ENCODE data around the gene PTPRG.
A peak's percentile ranks its signal among the peaks of the same experiment; 100 is the strongest.

The PTPRG gene

DNA sequence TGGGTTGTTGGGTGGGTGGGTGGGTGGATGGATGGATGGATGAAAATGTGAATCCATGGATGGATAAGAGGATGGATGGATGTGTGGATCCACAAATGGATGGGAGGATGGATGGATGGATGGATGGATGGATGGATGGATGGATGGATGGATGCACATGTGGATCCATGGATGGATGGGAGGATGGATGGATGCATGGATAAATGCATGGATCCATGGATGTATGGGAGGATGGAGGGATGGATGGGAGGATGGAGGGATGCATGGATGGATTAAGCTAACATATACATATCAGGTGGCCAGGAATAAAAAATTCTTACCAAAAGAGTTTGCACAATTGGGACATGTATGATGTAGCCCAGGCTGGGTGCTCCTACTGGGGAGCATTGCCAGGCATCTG lies 616.7 kb downstream of the PTPRG start:
- no peak for FAIRE-seq

DNA sequence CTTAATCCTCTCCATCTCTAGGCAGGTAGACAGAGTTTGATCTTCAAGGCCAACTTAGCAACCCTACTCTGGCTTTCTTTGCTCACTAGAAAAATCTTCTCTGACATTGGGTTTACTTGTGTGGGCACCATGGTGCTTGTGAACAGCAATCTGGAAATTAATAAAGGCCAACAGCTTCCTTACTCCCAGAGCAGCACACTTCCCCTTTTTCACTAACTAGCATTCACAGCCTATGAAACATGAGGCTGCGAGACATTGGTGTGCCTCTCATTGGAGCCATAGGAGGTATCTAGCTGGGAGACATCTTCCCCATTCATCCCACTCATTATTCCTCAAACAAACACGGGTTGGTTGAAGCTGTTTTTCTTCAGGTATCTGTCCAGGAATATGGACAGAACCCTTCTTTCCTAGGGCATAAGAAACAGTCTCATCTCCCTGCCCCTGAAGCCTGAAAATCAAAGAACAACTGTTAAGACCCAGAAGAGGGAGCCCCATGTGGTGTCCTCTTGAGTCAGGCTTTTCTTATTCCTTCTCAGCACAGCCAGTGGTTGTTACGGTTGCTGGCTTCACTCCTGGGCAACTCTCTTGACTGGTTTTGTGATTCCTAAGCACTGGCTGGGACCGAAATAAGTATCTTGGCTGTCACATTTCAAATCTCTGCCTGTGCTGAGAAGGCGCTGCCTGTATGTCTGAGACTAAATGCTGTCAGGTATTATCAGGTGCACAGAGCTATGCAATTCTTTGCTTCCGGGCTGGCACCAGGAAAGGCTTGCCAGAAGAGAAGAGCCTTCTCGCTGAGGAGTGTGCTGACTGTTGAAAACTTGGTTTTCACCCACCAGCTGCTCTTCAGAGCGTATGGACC lies 617.6 kb downstream of the PTPRG start:
- FAIRE-seq: no peak

DNA sequence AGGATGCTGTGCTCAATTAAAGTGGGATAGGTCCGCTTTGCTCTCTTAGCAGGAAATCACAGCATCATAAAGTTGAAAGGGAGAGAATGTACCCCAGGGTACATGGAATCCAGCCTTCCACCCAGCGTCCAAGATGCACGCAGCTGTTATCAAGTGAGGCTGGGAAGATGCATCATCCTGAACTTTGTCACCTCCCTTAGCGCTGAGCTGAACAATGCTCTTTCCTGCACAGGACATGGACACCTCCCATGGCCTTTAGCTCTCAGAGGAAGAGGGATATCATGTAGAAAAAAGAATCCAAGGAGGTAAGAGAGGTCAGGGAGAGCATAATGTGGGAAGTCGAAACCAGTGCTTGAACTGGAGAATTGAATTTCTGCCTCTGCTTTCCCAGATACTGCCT lies 619.1 kb downstream of the PTPRG start:
- FAIRE-seq: no peak

DNA sequence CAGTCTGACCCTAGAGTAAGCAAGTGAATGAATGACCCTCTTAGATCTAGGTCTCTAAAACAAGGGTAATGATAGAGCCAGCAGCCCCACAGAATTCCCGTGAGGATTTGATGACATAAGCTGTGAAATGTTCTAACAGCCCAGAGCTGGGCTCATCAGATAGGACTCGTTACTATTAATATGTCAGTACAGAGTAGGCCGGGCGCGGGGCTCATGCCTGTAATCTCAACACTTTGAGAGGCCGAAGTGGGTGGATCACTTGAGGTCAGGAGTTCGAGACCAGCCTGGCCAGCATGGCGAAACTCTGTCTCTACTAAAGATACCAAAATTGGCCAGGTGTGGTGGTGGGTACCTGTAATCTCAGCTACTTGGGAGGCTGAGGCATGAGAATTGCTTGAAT lies 621.7 kb downstream of the PTPRG start:
- no peak for FAIRE-seq

DNA sequence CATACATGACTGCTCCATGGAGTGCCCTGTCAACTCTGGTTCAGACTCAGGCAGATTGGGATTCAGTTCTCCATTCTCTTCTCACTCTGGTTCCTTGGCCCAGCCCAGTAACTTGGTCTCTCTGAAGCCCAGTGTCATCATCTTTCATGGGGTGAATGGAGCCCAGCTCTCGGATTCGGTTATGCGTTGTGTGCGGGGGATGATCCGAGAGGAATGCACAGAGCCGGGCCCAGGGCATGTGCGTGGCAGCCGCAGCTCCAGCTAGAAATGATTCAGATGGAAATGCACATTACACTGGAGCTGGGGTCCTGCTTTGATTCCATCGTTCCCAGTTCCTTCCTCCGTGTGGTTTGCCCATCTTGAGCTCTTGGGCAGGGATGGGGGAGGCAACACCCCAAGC lies 622.6 kb downstream of the PTPRG start:
- FAIRE-seq: no peak

DNA sequence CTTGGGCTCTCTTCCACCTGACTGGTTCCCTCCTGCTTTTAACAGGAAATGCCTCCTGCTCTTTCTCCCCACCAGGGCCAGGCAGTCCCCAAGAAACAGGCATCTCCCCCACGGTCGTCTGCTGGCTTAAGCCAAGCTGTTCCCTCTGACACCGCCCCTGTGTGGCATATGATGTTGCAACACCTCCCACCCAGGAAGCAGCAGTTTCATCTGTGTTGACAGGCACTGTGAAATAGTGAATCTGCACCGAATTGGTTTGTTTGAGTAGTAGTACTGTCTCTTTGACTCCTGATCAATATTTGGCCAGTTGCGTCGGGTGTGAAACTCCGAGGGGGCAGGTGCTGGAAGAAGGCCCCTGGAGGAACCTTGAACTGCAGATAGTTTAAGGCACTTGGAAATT lies 623.2 kb downstream of the PTPRG start:
- FAIRE-seq: no peak

DNA sequence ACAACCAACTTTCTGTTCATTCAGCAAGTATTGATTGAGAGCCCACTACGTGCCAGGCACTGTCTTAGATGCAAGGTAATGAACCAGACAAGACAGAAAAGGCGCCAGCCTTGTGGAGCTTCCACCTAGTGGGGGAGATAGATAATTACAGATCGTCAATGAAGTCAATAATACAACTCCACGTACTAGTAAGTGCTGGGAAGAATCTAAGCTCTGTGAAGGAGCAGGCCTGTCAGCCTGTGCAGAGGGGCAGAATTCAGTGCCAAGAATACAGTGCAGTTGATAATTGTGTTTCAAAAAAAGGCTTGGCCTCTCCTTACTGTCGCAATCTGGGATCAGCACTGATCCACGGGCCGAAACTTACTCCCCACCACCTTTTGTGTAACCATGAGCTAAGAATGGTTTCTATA lies 625.7 kb downstream of the PTPRG start:
- no peak for FAIRE-seq

DNA sequence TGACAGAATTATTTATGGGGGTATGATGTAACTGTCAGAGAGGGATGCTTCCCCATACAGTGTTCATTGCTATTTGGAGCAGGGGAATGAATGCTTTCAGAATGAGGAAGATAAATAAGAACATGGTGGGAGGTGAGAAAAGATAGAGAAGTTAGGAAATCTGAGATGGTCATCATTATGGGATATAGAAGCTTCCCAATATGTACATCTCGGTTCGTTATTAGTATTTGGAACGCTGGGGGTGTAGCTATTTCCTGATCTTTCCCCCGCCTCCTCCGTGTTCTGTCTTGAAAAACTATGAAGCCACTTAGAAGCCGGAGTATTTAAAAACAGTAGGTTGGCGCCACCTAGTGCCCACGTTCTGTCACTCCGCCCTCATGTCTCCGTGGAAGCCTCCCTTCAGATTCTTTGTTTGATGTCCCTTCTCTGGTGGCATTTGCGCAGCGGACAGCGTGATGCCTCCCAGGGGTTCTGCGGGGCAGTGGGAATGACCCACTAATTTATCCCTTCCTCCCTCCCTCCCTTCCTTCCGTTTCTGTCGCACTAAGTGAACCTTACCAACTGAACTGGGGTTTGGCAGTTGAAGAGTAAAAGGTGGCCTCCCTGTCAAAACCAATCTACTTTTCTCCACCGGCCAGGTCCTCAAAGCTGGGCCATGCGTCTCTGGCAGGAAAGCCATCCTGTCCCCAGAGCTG lies 627.5 kb downstream of the PTPRG start:
- peak; percentile 91 for FAIRE-seq

DNA sequence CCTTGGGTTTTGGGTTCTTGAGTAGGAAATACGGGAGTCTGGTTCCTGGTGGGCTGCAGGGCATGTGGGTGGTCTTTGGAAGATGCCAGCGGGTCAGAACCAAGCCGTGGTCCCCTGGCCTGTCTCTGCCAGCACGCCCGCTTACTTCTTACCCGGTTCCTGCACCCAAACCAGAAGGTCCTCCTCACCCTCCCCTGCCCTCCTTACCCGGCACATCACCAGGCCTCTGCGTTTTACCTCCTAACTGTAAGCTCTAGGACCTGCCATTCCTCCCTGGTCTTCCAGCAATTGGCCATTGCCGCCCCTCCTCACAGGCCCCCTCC lies 628.0 kb downstream of the PTPRG start:
- FAIRE-seq: no peak

DNA sequence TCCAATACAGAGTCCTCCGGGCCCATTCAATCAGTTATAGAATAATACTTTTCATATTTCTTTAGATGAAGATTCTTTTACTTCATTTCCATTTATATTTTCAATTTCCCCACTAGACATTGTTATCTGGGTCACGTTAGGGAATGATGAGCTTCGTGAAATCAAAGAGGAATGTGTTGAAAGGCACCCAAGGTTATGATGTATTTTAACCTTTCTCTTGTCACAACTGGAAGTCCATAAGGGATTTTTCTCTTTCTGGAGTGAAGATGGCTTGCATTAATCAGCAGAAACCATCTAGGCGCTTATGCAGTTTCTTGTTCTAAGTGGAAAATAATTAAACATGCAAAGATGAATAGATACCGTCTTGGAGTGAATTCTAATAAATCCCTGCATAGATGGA lies 631.5 kb downstream of the PTPRG start:
- FAIRE-seq: no peak

DNA sequence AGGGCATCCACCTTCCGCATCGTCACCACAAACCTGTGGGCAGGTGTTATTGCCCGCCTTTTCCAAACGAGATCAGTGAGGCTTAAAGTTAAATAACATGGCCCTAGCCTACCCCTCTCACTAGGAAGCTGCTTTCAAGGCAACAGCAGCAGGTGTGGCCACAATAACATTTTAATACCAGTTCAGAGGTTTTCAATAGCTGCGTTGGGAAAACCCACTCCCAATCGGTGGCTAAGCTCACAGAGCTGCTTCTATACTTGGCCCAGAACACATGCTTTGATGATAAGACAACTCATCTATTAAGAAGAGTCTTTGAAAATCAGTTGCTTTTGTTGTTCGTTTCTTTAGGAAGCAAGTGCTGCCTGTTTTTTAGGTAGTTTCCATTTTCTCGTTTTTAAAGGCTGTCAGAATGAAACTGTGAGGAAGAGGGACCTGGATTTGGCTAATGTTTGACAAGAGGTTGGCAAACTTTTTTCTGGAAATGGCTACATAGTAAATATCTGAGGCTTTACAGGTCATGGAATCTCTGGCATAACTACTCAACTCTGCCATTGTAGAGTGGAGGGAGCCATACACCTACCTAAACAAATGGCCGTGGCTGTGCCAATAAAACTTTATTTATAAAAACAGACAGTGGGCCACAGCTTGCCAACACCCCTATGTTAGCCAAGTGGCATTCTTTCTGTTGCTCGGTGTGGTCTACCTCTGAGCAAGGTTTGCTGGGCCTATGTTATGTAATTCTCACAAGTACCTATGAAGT lies 632.4 kb downstream of the PTPRG start:
- no peak for FAIRE-seq

DNA sequence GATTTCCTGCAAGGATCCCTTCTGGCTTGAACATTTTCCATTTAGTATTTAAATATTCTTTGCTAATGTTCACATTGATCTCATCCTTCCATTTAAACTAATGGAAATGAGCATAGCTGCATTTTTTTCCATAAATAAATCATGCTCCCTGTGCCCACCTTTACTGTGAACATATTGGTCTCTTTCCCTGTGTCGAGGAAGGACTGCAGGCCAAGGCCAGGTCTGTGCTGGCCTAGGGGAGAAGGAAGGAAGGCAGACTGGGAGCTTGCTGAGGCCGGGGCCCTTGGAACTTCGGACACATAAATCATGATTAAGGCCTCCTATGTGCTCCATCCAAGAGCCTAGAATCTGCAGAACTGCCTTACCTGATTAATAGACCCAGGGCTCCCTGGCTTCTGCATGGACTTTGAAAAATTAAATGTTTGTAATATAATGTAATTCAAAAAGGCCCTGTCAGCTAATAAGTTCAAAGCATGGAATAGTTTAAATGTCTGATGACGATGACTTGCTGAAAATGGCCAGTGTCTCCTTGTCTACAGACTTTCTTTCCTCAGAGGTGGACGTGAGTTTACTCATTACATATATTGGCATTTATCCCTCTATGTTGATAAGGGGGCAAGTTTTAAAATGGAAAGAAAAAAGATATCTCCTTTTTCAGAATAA lies 636.1 kb downstream of the PTPRG start:
- FAIRE-seq: no peak

DNA sequence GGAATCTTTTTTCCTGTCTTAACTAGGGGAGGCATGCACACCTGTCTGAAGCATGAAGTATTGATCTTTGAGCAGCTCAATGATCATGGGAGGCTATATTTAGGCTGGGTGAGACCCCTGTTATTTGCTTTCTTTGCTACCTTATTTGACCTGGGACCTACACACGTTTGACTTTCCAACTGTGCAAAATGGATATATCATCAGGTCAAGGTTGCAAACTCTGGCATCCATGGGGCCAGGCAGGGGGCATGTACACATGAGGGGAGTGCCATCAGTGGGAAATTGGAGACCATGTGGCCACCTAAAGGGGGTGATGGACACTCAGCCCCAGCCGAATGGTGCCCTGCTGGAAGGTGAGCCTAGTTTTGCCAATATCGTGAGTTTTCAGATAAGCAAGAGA lies 637.8 kb downstream of the PTPRG start:
- no peak for FAIRE-seq

DNA sequence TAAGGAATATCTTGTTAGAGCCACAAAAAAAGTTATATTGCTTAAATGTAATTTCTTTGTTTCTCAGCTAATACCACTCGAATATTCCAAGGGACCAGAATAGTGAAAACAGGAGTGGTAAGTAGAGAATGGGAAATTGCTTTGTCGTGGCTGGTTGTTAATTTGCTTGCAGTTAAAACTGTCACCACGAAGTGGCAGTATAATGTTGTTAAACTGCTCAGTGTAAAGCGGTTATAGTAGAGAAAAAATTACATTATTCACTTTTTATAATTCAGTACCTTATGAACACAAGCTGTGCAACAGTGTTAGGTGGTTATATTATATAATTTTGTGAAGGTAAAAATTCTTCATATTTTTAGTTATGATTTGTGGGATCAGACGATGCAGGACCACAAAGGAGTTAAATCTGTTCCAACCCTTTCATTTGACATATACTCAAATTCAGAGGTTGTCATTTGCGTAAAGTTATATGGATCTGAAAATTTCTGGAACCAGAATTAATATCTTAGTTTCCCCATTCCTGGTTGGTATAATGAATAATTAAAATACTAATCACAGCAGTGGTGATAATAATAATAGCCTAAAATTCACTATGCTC lies 640.2 kb downstream of the PTPRG start:
- FAIRE-seq: peak; percentile 90

DNA sequence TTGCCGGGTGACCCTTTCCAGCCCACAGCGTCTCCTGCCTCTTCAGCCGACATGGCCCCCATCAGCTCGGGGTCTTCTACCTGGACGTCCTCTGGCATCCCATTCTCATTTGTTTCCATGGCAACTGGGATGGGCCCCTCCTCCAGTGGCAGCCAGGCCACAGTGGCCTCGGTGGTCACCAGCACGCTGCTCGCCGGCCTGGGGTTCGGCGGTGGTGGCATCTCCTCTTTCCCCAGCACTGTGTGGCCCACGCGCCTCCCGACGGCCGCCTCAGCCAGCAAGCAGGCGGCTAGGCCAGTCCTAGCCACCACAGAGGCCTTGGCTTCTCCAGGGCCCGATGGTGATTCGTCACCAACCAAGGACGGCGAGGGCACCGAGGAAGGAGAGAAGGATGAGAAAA lies 641.8 kb downstream of the PTPRG start:
- FAIRE-seq: no peak

DNA sequence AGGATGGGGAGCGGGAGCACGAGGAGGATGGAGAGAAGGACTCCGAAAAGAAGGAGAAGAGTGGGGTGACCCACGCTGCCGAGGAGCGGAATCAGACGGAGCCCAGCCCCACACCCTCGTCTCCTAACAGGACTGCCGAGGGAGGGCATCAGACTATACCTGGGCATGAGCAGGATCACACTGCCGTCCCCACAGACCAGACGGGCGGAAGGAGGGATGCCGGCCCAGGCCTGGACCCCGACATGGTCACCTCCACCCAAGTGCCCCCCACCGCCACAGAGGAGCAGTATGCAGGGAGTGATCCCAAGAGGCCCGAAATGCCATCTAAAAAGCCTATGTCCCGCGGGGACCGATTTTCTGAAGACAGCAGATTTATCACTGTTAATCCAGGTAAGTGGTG lies 642.2 kb downstream of the PTPRG start:
- FAIRE-seq: no peak

DNA sequence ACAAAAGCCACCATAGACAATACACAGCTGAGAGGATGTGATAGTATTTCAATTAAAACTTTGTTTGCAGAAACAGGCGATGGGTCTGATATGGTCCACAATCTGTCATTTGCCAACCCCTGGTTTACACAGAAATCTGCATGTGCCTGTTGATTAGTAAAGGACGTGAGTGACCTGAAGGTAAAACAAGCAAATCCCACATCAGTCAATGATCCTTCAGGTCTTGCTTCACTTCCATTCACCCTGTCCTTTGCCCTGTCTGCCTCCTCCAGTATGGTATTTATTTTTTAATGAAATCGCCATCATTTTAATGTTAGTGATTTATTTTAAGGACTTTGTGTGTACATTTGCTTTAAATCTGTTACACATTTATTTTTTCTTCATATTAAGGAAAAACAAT lies 645.8 kb downstream of the PTPRG start:
- no peak for FAIRE-seq

DNA sequence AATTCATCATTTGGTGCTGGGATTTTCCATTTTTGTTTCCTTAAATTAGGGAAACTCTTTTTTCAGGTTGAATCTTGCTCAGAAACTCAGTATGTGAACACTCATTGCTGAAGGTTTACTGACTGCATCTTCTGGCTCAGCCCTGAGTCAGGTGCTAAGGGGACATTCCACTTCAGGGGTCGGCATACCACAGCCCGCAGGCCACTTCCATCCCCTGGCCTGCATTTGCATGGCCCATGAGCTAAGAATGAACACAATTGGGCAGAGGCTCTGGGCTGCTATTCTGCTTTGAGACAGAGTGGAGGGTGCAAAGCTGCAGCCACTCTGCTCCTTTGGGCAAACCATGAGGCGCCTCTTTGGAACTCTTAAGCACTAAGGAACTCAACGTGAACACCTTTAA lies 647.0 kb downstream of the PTPRG start:
- no peak for FAIRE-seq

DNA sequence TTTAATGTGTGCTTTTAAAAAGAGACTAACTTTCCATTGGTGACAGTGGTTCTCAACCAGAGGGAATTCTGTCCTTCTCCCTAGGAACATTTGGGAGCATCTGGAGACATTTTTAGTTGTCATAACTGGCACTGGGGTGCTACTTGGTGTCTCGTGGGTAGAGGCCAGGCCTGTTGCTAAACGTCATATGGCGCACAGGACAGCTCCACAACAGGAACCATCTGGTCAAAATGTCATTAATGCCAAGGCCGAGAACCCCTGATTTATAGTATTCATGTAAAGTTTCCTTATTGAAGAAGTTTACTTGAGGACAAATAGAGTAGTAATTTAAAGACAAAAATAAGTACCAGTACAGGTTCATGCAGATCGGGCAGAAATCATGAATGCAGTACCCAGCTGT lies 647.7 kb downstream of the PTPRG start:
- FAIRE-seq: no peak

DNA sequence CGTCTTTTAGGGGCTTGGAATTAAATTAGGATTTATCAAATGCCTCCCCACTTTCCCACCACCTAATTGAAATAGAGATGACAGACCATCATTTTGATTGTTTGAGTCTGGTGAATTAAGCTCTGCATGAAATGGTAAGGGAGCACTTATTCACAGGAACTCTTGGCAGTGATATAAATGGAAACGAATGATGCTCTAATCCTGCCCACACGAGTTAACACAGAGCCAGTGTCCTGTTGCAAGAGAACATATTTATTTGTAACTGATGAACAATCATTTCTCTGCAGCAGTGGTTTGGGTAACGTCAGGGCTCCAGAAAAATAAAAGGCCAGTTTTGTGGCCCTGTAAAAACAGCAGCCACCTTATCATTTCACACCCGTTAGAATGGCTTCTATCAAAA lies 648.6 kb downstream of the PTPRG start:
- FAIRE-seq: no peak

DNA sequence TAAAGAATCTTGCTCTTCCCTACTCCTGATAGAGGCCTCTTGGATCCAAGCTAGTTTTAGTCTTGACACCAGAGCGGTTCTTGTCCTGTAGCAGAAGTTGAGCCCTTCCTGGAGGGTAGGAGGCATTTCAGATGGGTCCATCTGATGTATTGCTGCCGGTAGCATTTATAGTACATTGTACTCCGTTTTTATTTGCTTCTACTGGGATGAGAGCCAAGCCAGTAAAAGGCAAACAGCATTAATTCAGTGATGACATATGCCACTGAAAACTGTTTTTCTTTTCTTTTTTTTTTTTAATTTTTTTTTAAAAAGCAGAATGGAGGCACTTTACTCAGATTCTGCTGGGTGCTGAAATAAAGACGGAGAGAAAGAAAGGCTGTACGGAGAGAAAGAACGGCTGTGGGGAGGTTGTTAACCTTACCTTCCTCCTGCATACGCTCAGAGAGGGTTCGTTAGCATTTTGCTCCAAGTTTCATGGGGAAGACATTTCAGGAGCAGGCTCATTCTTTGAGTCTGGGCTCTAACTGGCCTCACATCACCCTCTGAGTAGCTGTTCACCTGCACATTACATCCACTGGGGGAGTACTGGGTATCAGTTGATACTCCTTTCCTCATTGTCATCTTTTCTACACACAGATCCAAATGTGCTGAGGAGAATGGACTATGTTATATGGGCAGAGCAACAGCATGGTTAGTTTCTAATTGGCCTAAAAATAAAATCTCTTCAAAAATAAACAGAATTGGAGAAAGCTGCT lies 650.5 kb downstream of the PTPRG start:
- no peak for FAIRE-seq

DNA sequence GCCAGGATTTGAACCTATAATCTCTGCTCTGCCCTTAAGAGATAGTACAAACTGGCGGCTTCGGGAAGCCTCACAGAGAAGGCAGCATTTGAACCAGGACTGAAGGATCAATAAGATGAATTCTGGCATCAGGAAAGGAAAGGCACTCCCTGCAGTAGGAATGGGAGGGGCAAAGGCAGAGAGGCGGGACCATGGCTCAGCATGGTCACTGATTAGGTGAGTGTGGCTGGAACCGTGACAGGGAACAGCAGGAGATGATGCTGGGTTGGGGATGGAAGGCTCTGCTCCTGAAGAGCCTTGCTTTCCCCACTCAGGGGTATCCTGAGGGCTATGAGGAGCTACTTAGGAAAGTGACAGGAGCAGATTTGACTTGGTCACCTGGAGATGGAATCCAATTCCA lies 653.5 kb downstream of the PTPRG start:
- no peak for FAIRE-seq
